ENCODE measurements around the gene CEP55. TPM values are rescaled to one million over a fixed set of nuclear protein-coding genes. Genes with fewer than 3 reads are reported as not detected.

Gene CEP55
- total and polyA plus RNA-seq, 10 of the 15 experiments (the other 5 are each of a cell fraction or from before 2014, with no cell fraction given): 14.6 to 83.6 (median 52.0) TPM

- H3K9me3 ChIP-seq (replicated peaks; ENCODE audit: control insufficient read depth, insufficient read depth, low read length): no peaks in the 10 kb centered on the region
- ChIA-PET RAD21 (ENCODE audit: unreplicated experiment) (no interaction called here), CTCF (interaction anchor here (1.0 to 1.1 kb wide), 3 partner anchors 12 to 122 kb away, joined by 3 read pairs; no protein-coding TSS in a partner anchor), POLR2A (no interaction called here), SMC1A (ENCODE audit: uncharacterized antibody, unreplicated experiment) (interaction anchor here (1.6 kb wide), 1 partner anchor 13 kb away, joined by 4 read pairs; no protein-coding TSS in a partner anchor)
- H3K4me2 ChIP-seq (ENCODE audit: control insufficient read depth, insufficient read depth): peak overlapping the region; percentile 98
- FAIRE-seq (no peak), DNase-seq (ENCODE audit: low read depth, low spot score) (no peak), ATAC-seq (no peak)
- no peaks in the 10 kb centered on the region; a peak in 1 of 4 replicates for H3K36me3 ChIP-seq (ENCODE audit: control insufficient read depth in 2 of 2, insufficient read depth in 2 of 2, low read length in 1 of 2)
- H3K79me2 ChIP-seq (ENCODE audit: control insufficient read depth, insufficient read depth, low read length): peaks cover 48% of the 10 kb centered on the region
- no peaks in the 10 kb centered on the region for H4K20me1 ChIP-seq (ENCODE audit: control insufficient read depth, insufficient read depth)
- peak overlapping the region; percentile 50 for H3K9ac ChIP-seq (ENCODE audit: control insufficient read depth, insufficient read depth, low read length)
- H2AFZ ChIP-seq (ENCODE audit: control insufficient read depth, low read depth, low read length): peak overlapping the region; percentile 85
- H3K27me3 ChIP-seq (replicated peaks in 1 of 2; ENCODE audit: control insufficient read depth in 2 of 2, insufficient read depth in 2 of 2, low read length in 1 of 2): no peaks in the 10 kb centered on the region
- intact Hi-C loops (cut with micrococcal nuclease; ENCODE audit: unreplicated experiment): no loop called here
- BruUV-seq (replicated peaks): TSS peak; percentile 69
- 19% methylated on average over 5 of the region's 5 CpGs for WGBS (ENCODE audit: insufficient coverage, insufficient replicate concordance, low lambda C conversion rate, missing lambda C conversion rate)
- peaks cover 7% of the 10 kb centered on the region for H3K4me1 ChIP-seq (ENCODE audit: control insufficient read depth, insufficient read depth, low read length)
- H3K4me3 ChIP-seq: peak overlapping the region; percentile 88
- H3K27ac ChIP-seq (ENCODE audit: control insufficient read depth, insufficient read depth): peak overlapping the region; percentile 56
- TF ChIP-seq PAX8 (IDR thresholded peaks at IDR 0.05): no peak
- TF ChIP-seq TAF1 (IDR thresholded peaks at IDR 0.05; ENCODE audit: borderline replicate concordance, low read depth, low read length): no peak
- TF ChIP-seq CREM (IDR thresholded peaks at IDR 0.05; ENCODE audit: low read depth): no peak
- TF ChIP-seq MEF2A (IDR thresholded peaks at IDR 0.05; ENCODE audit: insufficient read depth, low read depth, low read length): no peak
- TF ChIP-seq PRDM15 (CRISPR knock-in tag; IDR thresholded peaks at IDR 0.05): no peak
- no peak for TF ChIP-seq EGR1 (IDR thresholded peaks at IDR 0.05; ENCODE audit: borderline replicate concordance in 1 of 2, low read depth in 2 of 2, low read length in 2 of 2)
- no peak for TF ChIP-seq HDGF (IDR thresholded peaks at IDR 0.05)
- in situ Hi-C loops (cut with MboI): no loop called here
These were observed 1.8 kb downstream of the CEP55 start for GRCh38 chr10:93498166-93498565.

All from GM12878 (cell line).